ENCODE measurements around the gene CCSAP. TPM values are rescaled to one million over a fixed set of nuclear protein-coding genes. Genes with fewer than 3 reads are reported as not detected.
"Not testable (repeated sequence)": the region's sequence is repeated elsewhere in the genome, so short reads cannot be mapped to it uniquely, and the experiment has no call there.

Gene CCSAP, protein sequence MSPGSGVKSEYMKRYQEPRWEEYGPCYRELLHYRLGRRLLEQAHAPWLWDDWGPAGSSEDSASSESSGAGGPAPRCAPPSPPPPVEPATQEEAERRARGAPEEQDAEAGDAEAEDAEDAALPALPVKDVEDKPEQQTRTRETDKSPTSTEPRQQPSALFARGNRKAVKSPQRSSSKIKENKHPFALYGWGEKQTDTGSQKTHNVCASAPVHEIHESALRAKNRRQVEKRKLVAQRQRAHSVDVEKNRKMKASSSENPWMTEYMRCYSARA
- total RNA-seq (2014; rRNA removed; shearing (Covaris generic)) = 5.1 and 7.9 TPM in 2 replicates

DNA sequence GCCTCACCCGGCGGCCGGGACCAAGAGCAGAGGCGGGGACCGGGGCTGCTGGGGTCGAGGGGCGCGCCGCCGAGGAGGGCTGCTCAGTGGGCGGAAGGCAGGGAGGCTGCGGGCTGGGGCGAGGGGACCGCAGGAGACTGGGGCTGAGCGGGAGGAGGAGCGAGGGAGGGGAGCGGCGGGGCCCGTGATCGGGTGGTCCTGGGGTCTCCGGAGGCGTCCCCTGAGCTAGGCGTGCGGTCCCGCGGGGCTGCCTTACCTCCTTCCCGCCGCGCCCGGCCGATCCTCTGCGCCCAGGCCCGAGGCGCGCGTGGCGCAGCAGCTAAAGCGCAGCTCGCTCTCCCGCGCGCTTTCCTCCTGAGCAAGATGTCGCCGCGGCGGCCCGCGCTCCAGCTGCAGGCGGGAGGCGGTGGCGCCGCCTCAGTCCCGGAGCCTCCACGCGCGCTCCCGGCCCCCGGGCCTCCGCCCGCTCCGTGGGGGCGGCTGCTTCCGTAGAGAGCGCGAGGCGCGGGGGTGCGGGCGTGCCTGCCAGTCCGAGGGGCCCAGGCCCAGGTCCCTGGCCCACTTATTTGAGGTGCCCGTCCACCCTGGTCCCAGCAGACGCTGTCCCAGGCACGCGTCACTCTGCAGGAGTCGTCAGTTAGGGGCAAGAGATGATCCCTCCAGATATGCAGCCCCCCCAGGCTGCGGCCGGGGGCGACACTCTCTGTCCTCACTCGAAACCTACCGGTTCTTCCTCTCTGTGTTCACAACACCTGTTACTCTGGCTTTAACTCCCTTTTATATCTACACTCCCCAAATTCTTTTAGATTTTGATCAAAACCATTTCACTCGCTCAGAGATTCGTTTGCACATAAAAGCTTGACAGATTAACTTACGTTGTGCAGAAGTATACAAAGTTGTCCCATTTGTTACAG is at the start of gene CCSAP:
Gene CCSAP (minus strand): TSS at position 392 of the 914 bp plus-strand sequence. CDS start 582 bp downstream, outside the sequence.
- DNase-seq (ENCODE audit: low spot score) = peak; percentile 63
- in situ Hi-C loops (cut with HindIII; ENCODE audit: low sequenced_read_pairs) = no loop called here

DNA sequence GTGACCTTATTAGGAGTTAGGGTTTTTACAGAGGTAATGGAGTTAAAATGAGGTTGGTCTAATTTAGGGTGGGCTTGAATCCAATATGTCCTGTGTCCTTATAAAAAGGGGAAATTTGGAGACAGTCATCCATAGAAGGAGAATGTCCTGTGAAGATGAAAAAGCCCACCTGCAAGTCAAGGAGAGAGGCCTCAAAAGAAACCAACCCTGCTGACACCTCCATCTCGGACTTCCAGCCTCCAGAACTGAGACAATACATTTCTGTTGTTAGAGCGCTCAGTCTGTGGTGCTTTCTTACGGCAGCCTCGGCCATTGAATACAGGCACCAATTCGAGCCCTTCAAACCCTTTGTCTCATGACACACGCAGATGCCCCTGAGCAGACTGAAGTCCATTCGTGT is 47.3 kb upstream of the CCSAP start:
- no peak for DNase-seq (ENCODE audit: low spot score)
- in situ Hi-C loops (cut with HindIII; ENCODE audit: low sequenced_read_pairs) = no loop called here

DNA sequence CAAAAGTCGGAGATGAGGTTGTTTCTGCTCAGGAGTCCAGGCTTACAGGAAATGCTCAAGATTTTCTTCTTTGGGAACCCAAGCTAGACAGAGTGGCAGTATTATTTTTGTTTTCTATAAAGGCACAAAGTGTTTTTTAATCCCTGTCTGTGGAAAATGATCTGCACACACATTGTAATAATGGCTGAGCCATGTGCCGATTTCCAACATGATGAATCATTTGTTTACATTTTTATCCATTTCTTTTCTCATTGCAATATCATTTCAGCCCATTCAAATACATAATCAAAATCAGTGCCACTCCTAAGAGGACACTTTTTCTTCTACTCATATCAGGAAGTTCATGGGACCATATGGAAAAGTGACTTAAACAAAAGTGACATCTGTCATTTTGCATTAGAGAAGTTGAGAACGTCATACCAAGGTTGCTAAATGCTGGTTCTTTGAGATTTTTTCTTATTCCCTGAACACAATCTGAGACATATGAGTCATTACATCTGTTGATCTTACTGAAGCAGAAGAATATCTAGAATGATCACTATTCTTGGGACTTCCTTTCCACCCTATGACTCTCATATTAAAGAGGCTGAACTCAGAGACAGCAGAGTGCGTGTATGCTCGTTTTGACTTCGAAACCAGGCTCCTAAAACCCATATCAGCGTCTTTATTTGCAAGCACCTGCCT is 46.2 kb upstream of the CCSAP start:
- DNase-seq (ENCODE audit: low spot score) = no peak

DNA sequence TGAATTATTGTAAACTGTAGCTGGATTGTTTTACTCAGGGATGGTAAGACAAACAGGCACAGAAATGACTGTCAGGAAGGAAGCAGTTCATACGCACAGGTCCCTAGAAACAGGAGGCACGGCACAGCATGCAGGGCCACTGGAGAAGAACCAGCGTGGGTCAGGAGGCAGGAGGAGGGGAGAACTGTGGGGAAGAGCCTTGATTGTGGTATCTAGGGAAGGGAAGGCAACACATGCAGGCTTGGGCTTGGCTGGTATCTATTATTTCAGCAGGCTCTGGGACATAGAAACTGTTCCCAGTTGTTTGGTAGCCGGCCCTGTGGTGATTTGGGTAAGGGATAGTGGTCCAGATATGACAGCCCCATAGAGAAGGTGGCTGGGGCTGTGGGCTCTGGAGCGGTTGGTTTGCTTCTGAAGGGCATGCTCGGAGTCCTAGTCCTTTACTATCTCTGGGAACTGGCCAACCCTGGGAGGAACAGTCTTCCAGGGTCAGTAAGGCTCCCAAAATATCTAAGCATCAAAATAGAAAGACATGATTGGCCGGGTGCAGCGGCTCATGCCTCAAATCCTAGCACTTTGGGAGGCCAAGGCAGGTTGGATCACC is 43.1 kb upstream of the CCSAP start:
- DNase-seq (ENCODE audit: low spot score) = no peak
- in situ Hi-C loops (cut with HindIII; ENCODE audit: low sequenced_read_pairs) = no loop called here

More for the DNA sequence above, 46.2 kb upstream of the CCSAP start:
- in situ Hi-C loops (cut with HindIII; ENCODE audit: low sequenced_read_pairs) = no loop called here

DNA sequence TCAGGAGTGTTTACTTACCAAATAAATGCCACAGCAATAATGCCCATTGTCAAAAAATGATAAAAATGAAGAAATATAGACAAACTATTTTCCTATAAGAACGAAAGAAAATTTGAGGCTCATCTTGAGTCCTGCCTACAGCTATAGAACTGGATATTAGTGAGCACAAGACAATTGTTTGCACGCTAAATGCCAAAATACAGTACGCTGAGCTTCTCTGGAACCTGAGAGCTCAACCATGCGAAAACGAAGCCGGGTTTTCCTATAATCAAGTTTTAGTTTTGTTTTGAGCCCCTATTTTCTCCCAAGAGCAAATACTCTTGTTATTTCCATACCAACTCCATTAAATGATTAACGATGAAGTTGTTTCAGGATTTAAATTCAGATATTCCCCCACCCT is 42.0 kb upstream of the CCSAP start:
- in situ Hi-C loops (cut with HindIII; ENCODE audit: low sequenced_read_pairs) = no loop called here
- DNase-seq (ENCODE audit: low spot score) = no peak

DNA sequence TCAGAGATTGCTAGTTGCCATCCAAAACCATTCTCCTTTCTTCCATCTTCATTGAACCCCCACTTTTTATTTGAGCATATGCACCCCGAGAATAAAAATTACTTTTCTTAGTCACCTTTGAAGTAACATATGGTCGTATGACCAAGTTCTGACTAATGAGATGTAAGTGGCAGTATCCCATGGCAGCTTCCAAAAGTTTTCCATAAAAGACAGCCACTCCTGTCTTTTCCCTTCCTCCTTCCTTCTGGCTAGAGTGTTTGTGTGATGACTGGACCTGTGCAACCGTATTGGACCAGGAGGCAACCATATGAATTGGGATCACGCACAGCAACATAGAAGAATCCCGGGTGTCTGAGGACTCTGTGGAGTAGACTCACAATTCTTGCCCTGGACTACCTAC is 41.1 kb upstream of the CCSAP start:
- in situ Hi-C loops (cut with HindIII; ENCODE audit: low sequenced_read_pairs) = no loop called here
- no peak for DNase-seq (ENCODE audit: low spot score)

DNA sequence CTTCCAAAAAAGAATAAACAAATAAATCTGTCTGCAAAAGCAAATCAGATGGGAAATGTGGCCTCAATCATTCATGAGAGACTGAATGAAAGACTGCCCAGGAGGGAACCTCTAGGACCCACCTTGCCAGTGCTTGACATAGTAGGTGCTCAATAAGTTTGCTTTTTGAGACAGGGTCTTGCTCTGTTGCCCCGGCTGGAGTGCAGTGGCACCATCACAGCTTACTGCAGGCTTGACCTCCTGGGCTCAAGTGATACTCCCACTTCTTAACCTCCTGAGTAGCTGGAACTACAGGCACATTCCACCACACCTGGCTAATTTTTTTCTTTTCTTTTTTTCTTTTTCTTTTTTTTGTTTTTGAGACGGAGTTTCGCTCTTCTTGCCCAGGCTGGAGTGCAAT is 40.3 kb upstream of the CCSAP start:
- no peak for DNase-seq (ENCODE audit: low spot score)
- in situ Hi-C loops (cut with HindIII; ENCODE audit: low sequenced_read_pairs) = no loop called here

DNA sequence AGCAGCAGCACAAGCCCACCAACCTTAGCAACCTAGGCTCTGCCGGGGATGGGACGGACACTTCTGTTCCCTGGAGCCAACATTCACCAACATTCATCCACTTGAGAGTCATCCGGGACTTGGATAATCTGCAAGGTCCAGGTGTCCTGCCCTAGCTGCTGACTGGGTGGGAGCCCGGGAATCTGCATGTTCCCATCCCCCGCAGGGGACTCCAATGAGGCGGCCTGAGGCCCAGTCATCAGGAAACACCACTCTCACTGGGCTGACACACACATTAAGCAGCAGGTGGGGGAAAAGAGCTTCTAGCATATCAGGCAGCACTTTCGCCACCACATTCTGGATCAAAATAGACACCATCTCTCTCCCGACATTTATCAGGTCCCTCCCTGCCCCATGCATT is 38.4 kb upstream of the CCSAP start:
- in situ Hi-C loops (cut with HindIII; ENCODE audit: low sequenced_read_pairs) = no loop called here
- no peak for DNase-seq (ENCODE audit: low spot score)

DNA sequence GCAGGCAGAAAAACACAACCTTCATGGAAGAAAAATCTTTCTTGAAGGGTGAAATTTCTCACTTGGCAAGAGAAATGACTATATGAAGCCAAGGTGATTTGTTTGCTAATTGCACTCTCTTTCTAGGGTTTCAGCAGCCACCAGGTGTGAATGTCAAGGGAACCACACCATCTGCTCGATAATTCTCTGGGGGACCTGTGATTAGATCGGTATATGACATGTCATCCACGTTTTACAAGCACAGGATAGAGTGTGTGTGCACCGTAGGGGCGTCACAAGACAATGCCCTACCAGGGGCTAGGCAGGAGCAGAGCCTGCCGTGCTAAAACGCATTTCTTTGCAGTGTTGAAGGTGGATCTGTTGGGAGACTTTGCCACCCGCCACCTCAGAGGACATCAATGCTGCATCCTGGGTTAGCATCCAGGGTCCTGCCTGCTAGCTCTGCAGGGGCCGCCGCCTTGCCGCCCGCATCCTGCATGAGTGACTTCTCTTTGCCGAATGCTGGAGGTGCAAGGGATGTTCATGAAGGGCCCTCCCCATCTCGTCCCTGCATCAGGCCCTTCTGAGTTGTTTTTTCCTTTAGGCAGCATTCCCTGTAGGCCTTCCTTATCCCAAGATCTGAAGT is 37.8 kb upstream of the CCSAP start:
- in situ Hi-C loops (cut with HindIII; ENCODE audit: low sequenced_read_pairs) = no loop called here
- DNase-seq (ENCODE audit: low spot score) = peak; percentile 9

DNA sequence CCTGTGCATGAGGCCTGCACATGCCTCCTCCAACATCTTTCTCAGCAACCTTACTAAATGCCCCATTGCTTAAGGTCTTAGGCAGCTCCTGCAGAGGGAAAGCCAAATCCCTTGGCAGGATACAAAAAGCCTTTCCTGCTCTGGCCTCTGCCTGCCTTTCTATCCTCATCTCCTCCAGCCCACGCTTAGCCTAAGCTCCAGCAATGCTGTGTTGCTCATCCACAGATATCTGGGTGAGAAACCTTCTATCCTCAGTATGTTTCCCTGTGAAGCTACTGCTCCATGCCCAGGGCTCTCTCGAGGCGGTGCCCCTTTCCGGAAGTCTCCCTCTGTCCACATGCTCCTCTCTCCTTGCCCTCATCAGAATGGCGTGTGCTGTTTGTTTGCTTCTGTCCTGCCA is 37.0 kb upstream of the CCSAP start:
- in situ Hi-C loops (cut with HindIII; ENCODE audit: low sequenced_read_pairs) = no loop called here
- peak; percentile 27 for DNase-seq (ENCODE audit: low spot score)

DNA sequence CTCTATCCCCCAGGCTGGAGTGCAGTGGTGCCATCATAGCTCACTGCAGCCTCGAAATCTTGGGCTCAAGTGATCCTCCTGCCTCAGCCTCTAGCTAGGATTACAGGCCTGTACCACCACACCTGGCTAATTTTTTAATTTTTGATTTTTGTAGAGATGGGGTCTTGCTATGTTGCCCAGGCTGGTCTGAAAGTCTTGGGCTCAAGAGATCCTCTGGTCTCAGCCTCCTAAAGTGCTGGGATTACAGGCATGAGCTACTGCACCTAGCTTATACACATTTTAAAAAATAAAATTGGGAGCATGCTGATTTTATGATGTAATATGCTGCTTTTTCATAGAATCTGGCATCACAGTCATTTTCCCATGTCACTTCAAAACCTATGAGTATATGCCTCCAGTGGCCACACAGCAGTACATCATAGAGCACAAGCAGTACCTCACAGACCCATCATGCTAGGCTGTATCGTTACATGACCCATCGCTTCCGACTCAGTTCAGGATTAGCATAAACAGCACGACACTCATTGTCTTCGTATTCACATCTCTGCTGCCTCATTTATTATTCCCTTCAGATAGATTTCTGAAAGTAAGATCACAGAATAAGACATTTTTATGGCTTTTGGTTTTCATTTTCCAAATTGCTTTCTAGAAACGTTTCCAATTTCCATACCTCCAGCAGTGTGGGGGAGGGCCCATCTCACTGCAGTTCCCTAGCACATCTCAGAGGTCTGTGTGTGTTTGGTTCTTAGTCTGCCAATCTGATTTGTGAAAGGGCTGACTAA is 35.9 kb upstream of the CCSAP start:
- in situ Hi-C loops (cut with HindIII; ENCODE audit: low sequenced_read_pairs) = no loop called here
- no peak for DNase-seq (ENCODE audit: low spot score)

DNA sequence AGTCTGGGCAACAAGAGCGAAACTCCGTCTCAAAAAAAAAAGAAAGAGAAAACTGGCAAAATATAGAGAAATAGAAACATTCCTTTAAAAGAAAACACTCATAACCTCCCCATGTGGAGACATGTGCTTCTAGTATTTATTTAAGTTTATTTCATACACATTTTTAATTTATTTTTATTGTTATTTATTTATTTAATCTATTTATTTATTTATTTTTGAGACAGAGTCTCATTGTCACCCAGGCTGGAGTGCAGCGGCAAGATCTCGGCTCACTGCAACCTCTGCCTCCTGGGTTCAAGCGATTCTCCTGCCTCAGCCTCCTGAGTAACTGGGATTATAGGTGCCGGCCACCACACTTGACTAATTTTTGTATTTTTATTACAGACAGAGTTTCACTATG is 35.2 kb upstream of the CCSAP start:
- in situ Hi-C loops (cut with HindIII; ENCODE audit: low sequenced_read_pairs); DNase-seq (ENCODE audit: low spot score): not testable (repeated sequence)

DNA sequence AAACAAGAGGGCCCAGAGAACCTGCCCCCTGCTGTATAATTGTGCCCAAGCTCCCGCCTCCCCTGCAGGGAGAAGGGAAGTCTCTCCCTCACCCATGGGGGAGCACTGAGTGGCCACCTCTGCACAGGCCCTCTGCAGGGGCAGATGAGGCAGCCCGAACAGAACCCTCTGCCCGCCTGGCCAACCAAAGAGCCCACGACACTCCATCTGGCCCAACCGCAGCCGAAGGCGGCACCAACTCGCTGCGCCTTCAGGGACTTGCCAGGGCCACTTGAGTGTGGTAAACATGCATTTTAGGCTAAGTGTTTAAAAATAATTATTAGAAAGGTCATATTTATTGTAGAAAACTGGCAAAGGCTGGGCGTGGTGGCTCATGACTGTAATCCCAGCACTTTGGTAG is 34.6 kb upstream of the CCSAP start:
- DNase-seq (ENCODE audit: low spot score) = no peak
- in situ Hi-C loops (cut with HindIII; ENCODE audit: low sequenced_read_pairs) = no loop called here

DNA sequence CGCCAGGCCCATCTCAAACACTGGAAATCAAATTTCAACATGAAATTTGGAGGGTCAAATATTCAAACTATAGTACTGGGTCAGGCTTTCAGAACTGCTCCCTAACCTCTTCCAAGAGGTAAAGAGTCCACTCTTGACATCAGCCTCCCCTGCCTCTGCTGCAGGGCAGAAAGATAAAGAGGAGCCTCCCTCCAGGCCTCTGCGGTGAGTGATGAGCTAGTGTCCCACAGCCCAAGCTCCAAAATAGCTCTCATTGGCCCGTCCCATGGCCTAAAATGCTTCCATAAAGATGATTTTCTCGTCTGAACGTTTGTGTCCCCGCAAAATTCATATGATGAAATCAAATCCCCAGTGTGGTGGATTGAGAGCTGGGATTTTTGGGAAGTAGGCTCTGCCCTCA is 33.7 kb upstream of the CCSAP start:
- in situ Hi-C loops (cut with HindIII; ENCODE audit: low sequenced_read_pairs) = no loop called here
- no peak for DNase-seq (ENCODE audit: low spot score)

DNA sequence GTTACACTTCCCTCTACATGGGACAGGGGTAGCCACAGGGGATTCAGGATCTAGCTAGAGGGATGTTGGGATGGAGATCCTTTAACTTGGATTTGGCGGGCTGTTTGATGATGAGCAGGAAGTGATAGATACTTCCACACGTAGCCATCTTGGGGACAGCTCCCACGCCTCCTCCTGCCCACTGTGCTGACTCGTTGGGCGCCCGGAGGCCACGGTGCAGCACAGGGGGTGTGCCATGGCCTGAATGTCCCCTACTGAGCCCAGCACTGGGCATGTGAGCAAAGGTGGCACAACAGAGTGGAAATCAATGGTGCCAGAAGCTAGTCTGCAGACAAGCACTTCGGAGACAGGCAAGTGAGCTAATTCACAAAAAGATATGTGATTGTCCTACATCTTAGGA is 31.6 kb upstream of the CCSAP start:
- DNase-seq (ENCODE audit: low spot score) = no peak
- in situ Hi-C loops (cut with HindIII; ENCODE audit: low sequenced_read_pairs) = no loop called here

DNA sequence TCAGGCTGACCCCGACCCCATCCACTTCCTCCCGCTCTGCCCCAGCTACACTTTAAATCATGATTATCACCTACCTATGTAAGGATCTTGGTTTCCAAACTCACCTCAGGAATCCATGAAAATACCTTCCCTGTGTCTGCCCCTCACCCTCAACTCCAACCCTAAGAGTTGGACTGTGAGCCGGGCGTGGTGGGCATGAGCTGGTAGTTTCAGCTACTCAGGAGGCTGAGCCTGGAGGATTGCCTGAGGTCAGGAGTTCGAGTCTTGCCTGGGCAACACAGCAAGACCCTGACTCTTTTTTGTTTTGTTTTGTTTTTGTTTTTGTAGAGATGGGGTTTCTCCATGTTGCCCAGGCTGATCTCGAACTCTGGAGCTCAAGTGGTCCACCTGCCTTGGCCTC is 30.5 kb upstream of the CCSAP start:
- in situ Hi-C loops (cut with HindIII; ENCODE audit: low sequenced_read_pairs) = no loop called here
- no peak for DNase-seq (ENCODE audit: low spot score)

DNA sequence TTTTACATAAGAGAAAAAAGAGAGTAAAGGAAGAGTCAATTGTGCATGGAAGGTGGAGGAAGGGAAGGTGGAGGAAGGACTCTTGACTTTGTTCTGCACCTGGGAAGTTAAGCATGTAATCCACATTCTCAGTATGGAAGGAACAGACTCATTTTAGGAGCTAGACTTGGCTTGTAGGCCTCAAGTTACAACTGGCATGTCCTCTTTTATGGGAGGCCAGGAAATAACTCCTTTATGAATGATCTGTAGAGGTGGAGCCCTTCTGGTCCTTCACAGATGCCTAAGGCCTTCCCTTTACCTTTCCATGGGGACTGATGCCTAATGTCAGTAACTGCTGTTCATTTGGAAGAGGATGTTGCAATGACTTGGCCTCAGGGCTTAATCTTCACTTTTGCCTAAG is 29.4 kb upstream of the CCSAP start:
- no peak for DNase-seq (ENCODE audit: low spot score)
- in situ Hi-C loops (cut with HindIII; ENCODE audit: low sequenced_read_pairs) = no loop called here

DNA sequence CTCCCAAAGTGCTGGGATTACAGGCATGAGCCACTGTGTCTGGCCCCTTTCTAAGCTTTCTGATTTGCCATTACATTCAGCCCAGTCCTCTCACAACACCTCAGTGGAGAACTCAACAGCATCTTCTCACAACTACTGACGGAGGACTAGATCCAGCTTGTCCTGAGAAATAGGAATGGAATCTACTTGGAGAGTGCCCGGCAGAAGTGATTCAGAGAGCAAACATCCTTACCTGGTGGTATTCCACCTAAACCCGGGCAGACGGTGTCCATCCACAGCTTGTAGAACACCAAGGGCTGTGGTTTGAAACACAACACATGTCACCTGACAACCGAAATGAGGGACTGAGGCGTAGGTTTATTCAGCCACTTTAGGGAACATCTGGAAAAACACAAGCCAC is 28.8 kb upstream of the CCSAP start:
- DNase-seq (ENCODE audit: low spot score) = no peak
- in situ Hi-C loops (cut with HindIII; ENCODE audit: low sequenced_read_pairs) = no loop called here
